HFFc6 (cell line): ENCODE measurements around the gene PTAR1. TPM values are rescaled to one million over a fixed set of nuclear protein-coding genes. Genes with fewer than 3 reads are reported as not detected.

Source experiments
- DNase-seq: peaks from one replicate; pipeline ENCODE4 v3.0.0-alpha.2; 2018
- H3K27ac Mint-ChIP-seq: 2 replicates; pipeline ENCODE4 v1.8.0; 2020; ENCODE audit warnings: mild to moderate bottlenecking, mixed read lengths
- H3K27me3 Mint-ChIP-seq: 2 replicates; pipeline ENCODE4 v1.8.0; 2021; ENCODE audit warnings: mild to moderate bottlenecking, moderate library complexity, mixed read lengths; ENCODE audit not compliant: insufficient read depth
- H3K36me3 Mint-ChIP-seq: 2 replicates; pipeline ENCODE4 v1.8.0; 2021; ENCODE audit warnings: low read depth, mixed read lengths
- H3K4me1 Mint-ChIP-seq: 2 replicates; pipeline ENCODE4 v1.8.0; 2020; ENCODE audit warnings: low read depth, mixed read lengths
- H3K4me3 Mint-ChIP-seq: 2 replicates; pipeline ENCODE4 v1.8.0; 2020; ENCODE audit warnings: mild to moderate bottlenecking, moderate library complexity, mixed read lengths
- H3K9me3 Mint-ChIP-seq: 2 replicates; pipeline ENCODE4 v1.8.0; 2020; ENCODE audit warnings: mild to moderate bottlenecking, mixed read lengths
- CTCF ChIP-seq: fragments of 200-600 bp; sonication (generic); IDR thresholded peaks from 2 replicates; pipeline ENCODE4 v1.5.0; 2021; ENCODE audit warnings: antibody characterized with exemption, mild to moderate bottlenecking
- total RNA-seq, 6 experiments: library from RNA; stranded (reverse); fragmentation: NEBNext Ultra II Directional; extraction: Animal tissue kit (Norgen Biotek cat#: 25700); gene quantifications; 2 replicates in 1 of 6; 3 replicates in 5 of 6; pipeline ENCODE4 v1.2.3, GENCODE V29; 2021

Gene PTAR1
- total RNA-seq, 6 experiments from 2014 or later, result 49.8 to 61.3 (median 55.3) TPM

DNA sequence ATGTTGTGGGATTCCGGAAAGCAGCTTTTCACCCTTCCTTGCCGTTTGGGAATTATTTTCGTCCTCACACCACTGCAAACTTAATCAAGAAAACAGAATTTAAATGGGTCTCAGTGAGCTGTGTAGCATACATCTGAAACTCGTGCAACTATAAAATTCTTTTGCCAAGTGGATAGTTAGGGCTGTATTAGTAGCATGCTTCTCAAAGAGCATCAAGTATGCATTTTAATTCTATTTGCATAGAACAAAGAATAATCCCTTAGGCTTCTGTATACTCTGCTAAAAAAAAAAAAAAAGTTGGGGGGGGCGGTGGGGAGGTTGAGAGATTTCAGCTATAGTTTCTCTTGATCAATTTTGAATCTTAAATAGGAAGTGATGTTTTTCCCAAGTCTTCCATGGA, 75.9 kb downstream of the PTAR1 start:
- no peak for TF ChIP-seq CTCF
- Mint-ChIP-seq H3K4me1 (peaks cover 9% of the 10 kb centered on the region), H3K36me3 (no peaks in the 10 kb centered on the region), H3K9me3 (no peaks in the 10 kb centered on the region), H3K4me3 (no peak overlapping the region), H3K27ac (no peak overlapping the region), H3K27me3 (no peaks in the 10 kb centered on the region)
- DNase-seq, result no peak

GRCh38 chr9:69678843-69679538, 80.8 kb downstream of the PTAR1 start:
- H3K36me3 Mint-ChIP-seq, result no peaks in the 10 kb centered on the region
- H3K4me1 Mint-ChIP-seq, result peaks cover 50% of the 10 kb centered on the region
- TF ChIP-seq CTCF, result no peak
- H3K4me3 Mint-ChIP-seq, result peak overlapping the region; percentile 54
- H3K27ac Mint-ChIP-seq, result peak overlapping the region; percentile 82
- peak; percentile 30 for DNase-seq
- H3K27me3 Mint-ChIP-seq, result no peaks in the 10 kb centered on the region
- H3K9me3 Mint-ChIP-seq, result no peaks in the 10 kb centered on the region

DNA sequence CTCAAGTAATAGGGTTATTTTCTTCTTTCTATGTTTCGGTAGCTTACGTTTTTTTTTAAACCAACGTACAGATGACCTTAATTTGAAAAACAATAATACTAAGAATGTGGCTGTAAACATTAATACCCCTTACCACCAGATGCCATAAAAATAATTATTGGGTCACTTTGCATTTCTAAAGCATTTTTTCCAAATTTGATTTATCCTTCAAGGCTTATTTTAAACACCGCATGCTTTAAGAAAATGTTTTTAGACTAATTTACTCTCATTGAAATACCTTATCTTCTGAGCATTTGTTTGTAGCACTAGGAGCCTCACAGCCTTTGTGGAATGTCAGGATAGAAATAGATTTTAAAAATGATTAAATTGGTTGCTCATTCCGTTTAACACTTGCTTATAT, 81.9 kb downstream of the PTAR1 start:
- H3K4me1 Mint-ChIP-seq, result peaks cover 61% of the 10 kb centered on the region
- H3K27ac Mint-ChIP-seq, result no peak overlapping the region
- H3K36me3 Mint-ChIP-seq, result no peaks in the 10 kb centered on the region
- DNase-seq, result no peak
- no peak overlapping the region for H3K4me3 Mint-ChIP-seq
- TF ChIP-seq CTCF, result no peak
- no peaks in the 10 kb centered on the region for H3K27me3 Mint-ChIP-seq
- no peaks in the 10 kb centered on the region for H3K9me3 Mint-ChIP-seq

DNA sequence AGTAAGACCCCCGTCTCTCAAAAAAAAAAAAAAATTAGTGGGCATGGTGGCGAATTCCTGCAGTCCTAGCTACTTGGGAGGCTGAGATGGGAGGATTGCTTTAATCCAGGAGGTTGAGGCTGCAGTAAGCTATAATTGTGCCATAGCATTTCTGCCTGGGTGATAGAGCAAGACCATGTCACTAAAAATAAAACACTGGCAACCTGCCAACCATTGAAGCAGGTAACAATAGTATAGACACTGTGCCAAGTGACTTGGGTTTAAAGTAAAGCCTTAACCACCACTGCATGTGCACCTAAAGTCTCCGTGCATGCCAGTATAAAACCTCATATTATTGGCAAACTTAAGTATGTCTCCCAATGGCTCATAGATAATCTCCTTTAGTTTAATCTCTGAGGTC, 84.2 kb downstream of the PTAR1 start:
- TF ChIP-seq CTCF, result no peak
- H3K27me3 Mint-ChIP-seq, result no peaks in the 10 kb centered on the region
- H3K36me3 Mint-ChIP-seq, result no peaks in the 10 kb centered on the region
- peaks cover 73% of the 10 kb centered on the region for H3K4me1 Mint-ChIP-seq
- no peak for DNase-seq
- H3K9me3 Mint-ChIP-seq, result no peaks in the 10 kb centered on the region
- peak overlapping the region; percentile 86 for H3K4me3 Mint-ChIP-seq
- H3K27ac Mint-ChIP-seq, result peak overlapping the region; percentile 81

DNA sequence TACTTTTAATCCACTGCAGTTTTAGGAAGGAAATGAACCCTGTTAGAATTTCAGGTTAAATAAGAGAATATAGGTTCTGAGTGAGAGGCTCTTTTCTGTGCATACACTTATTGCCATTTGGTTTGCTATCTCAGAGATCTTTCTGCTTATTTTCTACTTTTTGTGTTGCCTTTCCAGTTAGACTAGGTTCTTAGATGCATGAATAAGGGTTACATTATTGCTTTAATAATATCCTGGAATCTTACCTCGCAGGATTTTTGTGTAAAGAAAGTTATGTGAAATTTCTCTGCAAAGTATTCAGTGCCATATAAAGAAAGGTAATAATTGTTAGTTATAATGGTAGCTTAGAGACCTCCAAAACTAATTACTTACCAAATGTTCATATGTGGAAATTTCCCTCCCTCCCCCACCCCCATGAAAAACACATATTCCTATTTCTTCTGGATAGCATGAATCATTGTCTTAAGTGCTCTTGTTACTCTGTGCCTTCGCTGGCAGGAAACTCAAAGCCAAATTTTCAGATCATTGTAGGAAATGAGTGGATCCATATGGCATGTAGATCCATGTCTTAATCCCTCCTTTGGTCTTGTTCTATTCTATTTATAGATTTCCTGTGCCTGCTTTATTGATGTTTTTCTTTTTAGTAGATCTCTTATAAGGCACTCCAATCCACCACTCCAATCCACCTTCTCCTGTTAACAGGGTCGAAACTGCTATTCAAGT, 84.9 kb downstream of the PTAR1 start:
- DNase-seq, result peak; percentile 92
- no peaks in the 10 kb centered on the region for H3K9me3 Mint-ChIP-seq
- peaks cover 77% of the 10 kb centered on the region for H3K4me1 Mint-ChIP-seq
- peak overlapping the region; percentile 86 for H3K4me3 Mint-ChIP-seq
- H3K27me3 Mint-ChIP-seq, result no peaks in the 10 kb centered on the region
- TF ChIP-seq CTCF, result no peak
- no peaks in the 10 kb centered on the region for H3K36me3 Mint-ChIP-seq
- peak overlapping the region; percentile 81 for H3K27ac Mint-ChIP-seq
